ENCODE data around the gene PBX1. TPM values are rescaled to one million over a fixed set of nuclear protein-coding genes. Genes with fewer than 3 reads are reported as not detected.
A peak's percentile ranks its signal among the peaks of the same experiment; 100 is the strongest.

The PBX1 gene
- total RNA-seq, 1 experiment from 2014 or later = 102 TPM

DNA sequence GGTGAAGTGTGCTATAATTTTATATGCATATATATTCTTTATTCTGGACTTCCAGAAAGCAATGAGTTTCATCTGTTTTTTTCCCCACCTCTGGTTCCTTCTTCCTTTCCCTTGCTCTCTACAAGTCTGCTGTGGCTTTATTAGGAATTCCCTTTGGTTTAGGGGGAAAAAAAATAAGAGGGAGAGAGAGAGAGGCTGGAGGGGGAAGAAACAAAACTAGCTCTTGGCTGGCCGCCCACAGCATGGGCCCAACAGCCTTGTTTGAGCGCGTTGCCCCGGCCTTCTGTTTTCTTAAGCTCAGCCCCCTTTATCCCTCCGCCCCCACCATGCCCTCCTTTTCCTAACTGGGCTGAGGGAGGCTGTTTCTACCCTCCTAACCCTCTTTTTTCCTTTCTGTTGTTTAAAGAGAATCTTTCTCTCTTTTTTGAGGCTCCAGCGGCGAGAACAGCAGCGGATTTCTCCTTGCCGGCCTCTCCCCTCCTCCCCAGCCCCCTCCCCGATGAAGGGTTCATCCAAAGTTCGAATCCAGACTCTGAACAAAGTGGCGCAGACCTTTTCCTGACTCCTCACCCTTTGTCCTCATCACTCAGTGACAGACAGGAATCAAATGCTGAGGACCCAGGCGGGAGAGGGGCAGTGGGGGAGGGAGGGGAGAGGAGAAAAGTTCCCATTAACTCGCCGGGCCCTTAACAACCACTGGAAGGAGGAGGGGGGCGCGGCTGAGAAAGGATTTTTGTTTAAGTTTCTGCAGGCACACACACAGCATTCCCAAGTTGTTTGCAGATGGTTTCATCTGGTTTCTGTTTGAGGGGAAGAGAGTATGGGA is 29.7 kb downstream of the PBX1 start:
- Mint-ChIP-seq H3K36me3 (peaks cover 3% of the 10 kb centered on the region; the same call in 1 of the 2 replicates), H3K4me1 (peaks cover 99% of the 10 kb centered on the region), H3K27me3 (ENCODE audit: low read depth) (no peaks in the 10 kb centered on the region), H3K27ac (peak overlapping the region; percentile 99), H3K9me3 (no peaks in the 10 kb centered on the region), H3K4me3 (peak overlapping the region; percentile 64)
- ChIA-PET POLR2A (interaction anchor here (0.5 to 1.7 kb wide), 3 partner anchors 13 to 104 kb away, joined by 4 to 7 read pairs (median 6); partner anchors contain the start of gene PBX1), CTCF (interaction anchor here (0.6 to 1.8 kb wide), 4 partner anchors 10 to 148 kb away, joined by 3 to 12 read pairs (median 3); partner anchors contain the start of gene PBX1)
- peak; percentile 66 for DNase-seq (ENCODE audit: low spot score)
- ATAC-seq = peak; percentile 51
- TF ChIP-seq GRHL2 (CRISPR knock-in tag; IDR thresholded peaks at IDR 0.05; ENCODE audit: insufficient replicate concordance, severe bottlenecking) (no peak), TP53 (CRISPR knock-in tag; IDR thresholded peaks at IDR 0.05) (no peak), EMX1 (CRISPR knock-in tag; IDR thresholded peaks at IDR 0.05) (no peak), ZNF671 (CRISPR knock-in tag; IDR thresholded peaks at IDR 0.05) (no peak), FOXK1 (CRISPR knock-in tag; IDR thresholded peaks at IDR 0.05) (no peak), NR1H2 (CRISPR knock-in tag; IDR thresholded peaks at IDR 0.05) (no peak), ELF4 (CRISPR knock-in tag; IDR thresholded peaks at IDR 0.05; ENCODE audit: low read depth) (no peak)
- TF ChIP-seq, protein P1, sequence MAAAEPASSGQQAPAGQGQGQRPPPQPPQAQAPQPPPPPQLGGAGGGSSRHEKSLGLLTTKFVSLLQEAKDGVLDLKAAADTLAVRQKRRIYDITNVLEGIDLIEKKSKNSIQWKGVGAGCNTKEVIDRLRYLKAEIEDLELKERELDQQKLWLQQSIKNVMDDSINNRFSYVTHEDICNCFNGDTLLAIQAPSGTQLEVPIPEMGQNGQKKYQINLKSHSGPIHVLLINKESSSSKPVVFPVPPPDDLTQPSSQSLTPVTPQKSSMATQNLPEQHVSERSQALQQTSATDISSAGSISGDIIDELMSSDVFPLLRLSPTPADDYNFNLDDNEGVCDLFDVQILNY (CRISPR knock-in tag; IDR thresholded peaks at IDR 0.05) = no peak
- TF ChIP-seq, protein P2, sequence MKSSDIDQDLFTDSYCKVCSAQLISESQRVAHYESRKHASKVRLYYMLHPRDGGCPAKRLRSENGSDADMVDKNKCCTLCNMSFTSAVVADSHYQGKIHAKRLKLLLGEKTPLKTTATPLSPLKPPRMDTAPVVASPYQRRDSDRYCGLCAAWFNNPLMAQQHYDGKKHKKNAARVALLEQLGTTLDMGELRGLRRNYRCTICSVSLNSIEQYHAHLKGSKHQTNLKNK (CRISPR knock-in tag; IDR thresholded peaks at IDR 0.05) = no peak
- TF ChIP-seq, protein P3, sequence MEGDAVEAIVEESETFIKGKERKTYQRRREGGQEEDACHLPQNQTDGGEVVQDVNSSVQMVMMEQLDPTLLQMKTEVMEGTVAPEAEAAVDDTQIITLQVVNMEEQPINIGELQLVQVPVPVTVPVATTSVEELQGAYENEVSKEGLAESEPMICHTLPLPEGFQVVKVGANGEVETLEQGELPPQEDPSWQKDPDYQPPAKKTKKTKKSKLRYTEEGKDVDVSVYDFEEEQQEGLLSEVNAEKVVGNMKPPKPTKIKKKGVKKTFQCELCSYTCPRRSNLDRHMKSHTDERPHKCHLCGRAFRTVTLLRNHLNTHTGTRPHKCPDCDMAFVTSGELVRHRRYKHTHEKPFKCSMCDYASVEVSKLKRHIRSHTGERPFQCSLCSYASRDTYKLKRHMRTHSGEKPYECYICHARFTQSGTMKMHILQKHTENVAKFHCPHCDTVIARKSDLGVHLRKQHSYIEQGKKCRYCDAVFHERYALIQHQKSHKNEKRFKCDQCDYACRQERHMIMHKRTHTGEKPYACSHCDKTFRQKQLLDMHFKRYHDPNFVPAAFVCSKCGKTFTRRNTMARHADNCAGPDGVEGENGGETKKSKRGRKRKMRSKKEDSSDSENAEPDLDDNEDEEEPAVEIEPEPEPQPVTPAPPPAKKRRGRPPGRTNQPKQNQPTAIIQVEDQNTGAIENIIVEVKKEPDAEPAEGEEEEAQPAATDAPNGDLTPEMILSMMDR (IDR thresholded peaks at IDR 0.05) = no peak
- TF ChIP-seq, protein P4, sequence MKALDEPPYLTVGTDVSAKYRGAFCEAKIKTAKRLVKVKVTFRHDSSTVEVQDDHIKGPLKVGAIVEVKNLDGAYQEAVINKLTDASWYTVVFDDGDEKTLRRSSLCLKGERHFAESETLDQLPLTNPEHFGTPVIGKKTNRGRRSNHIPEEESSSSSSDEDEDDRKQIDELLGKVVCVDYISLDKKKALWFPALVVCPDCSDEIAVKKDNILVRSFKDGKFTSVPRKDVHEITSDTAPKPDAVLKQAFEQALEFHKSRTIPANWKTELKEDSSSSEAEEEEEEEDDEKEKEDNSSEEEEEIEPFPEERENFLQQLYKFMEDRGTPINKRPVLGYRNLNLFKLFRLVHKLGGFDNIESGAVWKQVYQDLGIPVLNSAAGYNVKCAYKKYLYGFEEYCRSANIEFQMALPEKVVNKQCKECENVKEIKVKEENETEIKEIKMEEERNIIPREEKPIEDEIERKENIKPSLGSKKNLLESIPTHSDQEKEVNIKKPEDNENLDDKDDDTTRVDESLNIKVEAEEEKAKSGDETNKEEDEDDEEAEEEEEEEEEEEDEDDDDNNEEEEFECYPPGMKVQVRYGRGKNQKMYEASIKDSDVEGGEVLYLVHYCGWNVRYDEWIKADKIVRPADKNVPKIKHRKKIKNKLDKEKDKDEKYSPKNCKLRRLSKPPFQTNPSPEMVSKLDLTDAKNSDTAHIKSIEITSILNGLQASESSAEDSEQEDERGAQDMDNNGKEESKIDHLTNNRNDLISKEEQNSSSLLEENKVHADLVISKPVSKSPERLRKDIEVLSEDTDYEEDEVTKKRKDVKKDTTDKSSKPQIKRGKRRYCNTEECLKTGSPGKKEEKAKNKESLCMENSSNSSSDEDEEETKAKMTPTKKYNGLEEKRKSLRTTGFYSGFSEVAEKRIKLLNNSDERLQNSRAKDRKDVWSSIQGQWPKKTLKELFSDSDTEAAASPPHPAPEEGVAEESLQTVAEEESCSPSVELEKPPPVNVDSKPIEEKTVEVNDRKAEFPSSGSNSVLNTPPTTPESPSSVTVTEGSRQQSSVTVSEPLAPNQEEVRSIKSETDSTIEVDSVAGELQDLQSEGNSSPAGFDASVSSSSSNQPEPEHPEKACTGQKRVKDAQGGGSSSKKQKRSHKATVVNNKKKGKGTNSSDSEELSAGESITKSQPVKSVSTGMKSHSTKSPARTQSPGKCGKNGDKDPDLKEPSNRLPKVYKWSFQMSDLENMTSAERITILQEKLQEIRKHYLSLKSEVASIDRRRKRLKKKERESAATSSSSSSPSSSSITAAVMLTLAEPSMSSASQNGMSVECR (CRISPR knock-in tag; IDR thresholded peaks at IDR 0.05; ENCODE audit: borderline replicate concordance) = no peak
- TF ChIP-seq, protein P5, sequence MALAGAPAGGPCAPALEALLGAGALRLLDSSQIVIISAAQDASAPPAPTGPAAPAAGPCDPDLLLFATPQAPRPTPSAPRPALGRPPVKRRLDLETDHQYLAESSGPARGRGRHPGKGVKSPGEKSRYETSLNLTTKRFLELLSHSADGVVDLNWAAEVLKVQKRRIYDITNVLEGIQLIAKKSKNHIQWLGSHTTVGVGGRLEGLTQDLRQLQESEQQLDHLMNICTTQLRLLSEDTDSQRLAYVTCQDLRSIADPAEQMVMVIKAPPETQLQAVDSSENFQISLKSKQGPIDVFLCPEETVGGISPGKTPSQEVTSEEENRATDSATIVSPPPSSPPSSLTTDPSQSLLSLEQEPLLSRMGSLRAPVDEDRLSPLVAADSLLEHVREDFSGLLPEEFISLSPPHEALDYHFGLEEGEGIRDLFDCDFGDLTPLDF (CRISPR knock-in tag; IDR thresholded peaks at IDR 0.05) = no peak
- TF ChIP-seq, protein P6, sequence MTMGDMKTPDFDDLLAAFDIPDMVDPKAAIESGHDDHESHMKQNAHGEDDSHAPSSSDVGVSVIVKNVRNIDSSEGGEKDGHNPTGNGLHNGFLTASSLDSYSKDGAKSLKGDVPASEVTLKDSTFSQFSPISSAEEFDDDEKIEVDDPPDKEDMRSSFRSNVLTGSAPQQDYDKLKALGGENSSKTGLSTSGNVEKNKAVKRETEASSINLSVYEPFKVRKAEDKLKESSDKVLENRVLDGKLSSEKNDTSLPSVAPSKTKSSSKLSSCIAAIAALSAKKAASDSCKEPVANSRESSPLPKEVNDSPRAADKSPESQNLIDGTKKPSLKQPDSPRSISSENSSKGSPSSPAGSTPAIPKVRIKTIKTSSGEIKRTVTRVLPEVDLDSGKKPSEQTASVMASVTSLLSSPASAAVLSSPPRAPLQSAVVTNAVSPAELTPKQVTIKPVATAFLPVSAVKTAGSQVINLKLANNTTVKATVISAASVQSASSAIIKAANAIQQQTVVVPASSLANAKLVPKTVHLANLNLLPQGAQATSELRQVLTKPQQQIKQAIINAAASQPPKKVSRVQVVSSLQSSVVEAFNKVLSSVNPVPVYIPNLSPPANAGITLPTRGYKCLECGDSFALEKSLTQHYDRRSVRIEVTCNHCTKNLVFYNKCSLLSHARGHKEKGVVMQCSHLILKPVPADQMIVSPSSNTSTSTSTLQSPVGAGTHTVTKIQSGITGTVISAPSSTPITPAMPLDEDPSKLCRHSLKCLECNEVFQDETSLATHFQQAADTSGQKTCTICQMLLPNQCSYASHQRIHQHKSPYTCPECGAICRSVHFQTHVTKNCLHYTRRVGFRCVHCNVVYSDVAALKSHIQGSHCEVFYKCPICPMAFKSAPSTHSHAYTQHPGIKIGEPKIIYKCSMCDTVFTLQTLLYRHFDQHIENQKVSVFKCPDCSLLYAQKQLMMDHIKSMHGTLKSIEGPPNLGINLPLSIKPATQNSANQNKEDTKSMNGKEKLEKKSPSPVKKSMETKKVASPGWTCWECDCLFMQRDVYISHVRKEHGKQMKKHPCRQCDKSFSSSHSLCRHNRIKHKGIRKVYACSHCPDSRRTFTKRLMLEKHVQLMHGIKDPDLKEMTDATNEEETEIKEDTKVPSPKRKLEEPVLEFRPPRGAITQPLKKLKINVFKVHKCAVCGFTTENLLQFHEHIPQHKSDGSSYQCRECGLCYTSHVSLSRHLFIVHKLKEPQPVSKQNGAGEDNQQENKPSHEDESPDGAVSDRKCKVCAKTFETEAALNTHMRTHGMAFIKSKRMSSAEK (CRISPR knock-in tag; IDR thresholded peaks at IDR 0.05; ENCODE audit: borderline replicate concordance) = no peak
- TF ChIP-seq, protein P7, sequence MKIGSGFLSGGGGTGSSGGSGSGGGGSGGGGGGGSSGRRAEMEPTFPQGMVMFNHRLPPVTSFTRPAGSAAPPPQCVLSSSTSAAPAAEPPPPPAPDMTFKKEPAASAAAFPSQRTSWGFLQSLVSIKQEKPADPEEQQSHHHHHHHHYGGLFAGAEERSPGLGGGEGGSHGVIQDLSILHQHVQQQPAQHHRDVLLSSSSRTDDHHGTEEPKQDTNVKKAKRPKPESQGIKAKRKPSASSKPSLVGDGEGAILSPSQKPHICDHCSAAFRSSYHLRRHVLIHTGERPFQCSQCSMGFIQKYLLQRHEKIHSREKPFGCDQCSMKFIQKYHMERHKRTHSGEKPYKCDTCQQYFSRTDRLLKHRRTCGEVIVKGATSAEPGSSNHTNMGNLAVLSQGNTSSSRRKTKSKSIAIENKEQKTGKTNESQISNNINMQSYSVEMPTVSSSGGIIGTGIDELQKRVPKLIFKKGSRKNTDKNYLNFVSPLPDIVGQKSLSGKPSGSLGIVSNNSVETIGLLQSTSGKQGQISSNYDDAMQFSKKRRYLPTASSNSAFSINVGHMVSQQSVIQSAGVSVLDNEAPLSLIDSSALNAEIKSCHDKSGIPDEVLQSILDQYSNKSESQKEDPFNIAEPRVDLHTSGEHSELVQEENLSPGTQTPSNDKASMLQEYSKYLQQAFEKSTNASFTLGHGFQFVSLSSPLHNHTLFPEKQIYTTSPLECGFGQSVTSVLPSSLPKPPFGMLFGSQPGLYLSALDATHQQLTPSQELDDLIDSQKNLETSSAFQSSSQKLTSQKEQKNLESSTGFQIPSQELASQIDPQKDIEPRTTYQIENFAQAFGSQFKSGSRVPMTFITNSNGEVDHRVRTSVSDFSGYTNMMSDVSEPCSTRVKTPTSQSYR (CRISPR knock-in tag; IDR thresholded peaks at IDR 0.05) = no peak
- TF ChIP-seq, protein P8, sequence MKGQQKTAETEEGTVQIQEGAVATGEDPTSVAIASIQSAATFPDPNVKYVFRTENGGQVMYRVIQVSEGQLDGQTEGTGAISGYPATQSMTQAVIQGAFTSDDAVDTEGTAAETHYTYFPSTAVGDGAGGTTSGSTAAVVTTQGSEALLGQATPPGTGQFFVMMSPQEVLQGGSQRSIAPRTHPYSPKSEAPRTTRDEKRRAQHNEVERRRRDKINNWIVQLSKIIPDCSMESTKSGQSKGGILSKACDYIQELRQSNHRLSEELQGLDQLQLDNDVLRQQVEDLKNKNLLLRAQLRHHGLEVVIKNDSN (CRISPR knock-in tag; IDR thresholded peaks at IDR 0.05) = no peak
